A172 (cell line): Measurements from ENCODE around the gene PLCXD3. TPM values are rescaled to one million over a fixed set of nuclear protein-coding genes. Genes with fewer than 3 reads are reported as not detected.
A peak's percentile ranks its signal among the peaks of the same experiment; 100 is the strongest.
"Not testable (repeated sequence)": the region's sequence is repeated elsewhere in the genome, so short reads cannot be mapped to it uniquely, and the experiment has no call there.

Experiments
- DNase-seq: peaks from one replicate; pipeline ENCODE4 v3.0.0-alpha.2; 2015; ENCODE audit warnings: low spot score
- total RNA-seq: library from RNA; depleted of rRNA; stranded (reverse); fragments of >200 nt; shearing (Covaris generic); gene quantifications from 2 replicates; pipeline ENCODE4 v1.2.3, GENCODE V29; 2014

The PLCXD3 gene
- total RNA-seq, 1 experiment from 2014 or later, result 2.8 TPM

GRCh38 chr5:41493490-41494126, 16.8 kb downstream of the PLCXD3 start:
- DNase-seq, result not testable (repeated sequence)

- DNase-seq, result no peak
These were observed 24.9 kb downstream of the PLCXD3 start for GRCh38 chr5:41485533-41485932.

- no peak for DNase-seq
These were observed 27.7 kb downstream of the PLCXD3 start for GRCh38 chr5:41482715-41483114.

DNA sequence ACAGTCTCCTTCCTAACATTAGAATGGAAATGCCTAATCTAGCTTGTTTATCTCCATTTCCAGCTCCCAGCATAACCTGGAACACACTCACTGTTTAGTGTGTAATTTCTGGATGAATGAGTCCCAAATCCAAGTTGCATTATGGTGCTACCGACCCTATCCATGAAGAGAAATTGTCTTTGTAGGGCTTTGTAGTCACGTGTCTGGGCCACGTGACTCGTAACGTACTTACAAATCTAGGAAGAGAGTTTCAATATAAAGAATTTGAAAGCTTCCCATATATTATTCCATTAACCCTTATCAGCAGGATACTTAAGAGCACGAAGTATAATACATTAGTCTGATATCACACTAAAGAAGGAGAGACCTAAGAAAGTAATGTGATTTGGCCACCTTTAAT, 28.2 kb downstream of the PLCXD3 start:
- DNase-seq, result no peak

GRCh38 chr5:41471571-41472208, 38.7 kb downstream of the PLCXD3 start:
- DNase-seq, result not testable (repeated sequence)

GRCh38 chr5:41465493-41466171, 44.8 kb downstream of the PLCXD3 start:
- no peak for DNase-seq

- no peak for DNase-seq
These were observed 50.8 kb downstream of the PLCXD3 start for GRCh38 chr5:41459557-41459956.

GRCh38 chr5:41457094-41457493, 53.3 kb downstream of the PLCXD3 start:
- no peak for DNase-seq

GRCh38 chr5:41452506-41452905, 57.9 kb downstream of the PLCXD3 start:
- DNase-seq, result no peak

GRCh38 chr5:41447650-41448510, 62.5 kb downstream of the PLCXD3 start:
- DNase-seq, result no peak

DNA sequence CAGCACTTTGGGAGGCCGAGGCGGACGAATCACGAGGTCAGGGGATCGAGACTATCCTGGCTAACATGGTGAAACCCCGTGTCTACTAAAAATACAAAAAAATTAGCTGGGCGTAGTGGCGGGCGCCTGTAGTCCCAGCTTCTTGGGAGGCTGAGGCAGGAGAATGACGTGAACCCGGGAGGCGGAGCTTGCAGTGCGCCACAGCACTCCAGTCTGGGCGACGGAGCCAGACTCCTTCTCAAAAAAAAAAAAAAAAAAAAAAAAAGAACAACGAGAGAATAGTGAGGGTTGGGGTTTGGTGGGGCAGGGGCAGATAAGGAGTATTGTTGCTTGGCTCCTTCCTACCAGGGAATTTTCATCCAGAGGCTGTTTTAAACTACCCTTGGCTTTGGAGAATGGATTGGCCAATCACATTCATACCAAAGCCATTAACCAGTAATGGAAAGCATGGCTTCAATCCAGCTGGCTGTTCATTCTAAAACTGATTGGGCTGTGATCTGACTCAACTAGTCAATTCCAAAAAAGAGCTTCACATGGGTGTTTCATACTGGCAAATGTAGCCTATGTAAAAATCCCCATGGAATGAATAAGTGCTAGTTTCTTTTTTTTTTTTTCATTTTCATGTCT, 64.4 kb downstream of the PLCXD3 start:
- no peak for DNase-seq

DNA sequence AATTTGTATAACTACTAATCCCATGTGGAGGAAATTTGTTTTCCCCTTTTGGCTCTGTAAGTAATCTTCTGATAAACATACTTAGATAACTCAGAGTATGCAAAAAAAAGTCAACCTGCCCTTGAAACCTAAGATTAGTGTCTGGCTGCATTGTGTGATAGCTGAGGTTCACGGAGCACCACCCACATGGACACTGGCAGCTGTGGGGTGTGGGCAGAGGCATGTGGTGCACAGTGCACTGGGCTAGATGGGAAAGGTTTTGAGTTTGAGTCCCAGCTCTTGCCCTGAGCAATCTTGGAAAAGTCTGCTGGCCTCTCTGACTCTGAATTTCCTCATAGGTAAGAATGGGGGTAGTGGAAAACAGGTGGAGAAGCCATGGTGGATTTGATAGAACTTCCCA, 75.1 kb downstream of the PLCXD3 start:
- no peak for DNase-seq

GRCh38 chr5:41433552-41434181, 76.7 kb downstream of the PLCXD3 start:
- no peak for DNase-seq

- DNase-seq, result no peak
These were observed 77.7 kb downstream of the PLCXD3 start for GRCh38 chr5:41432481-41433253.

- DNase-seq, result no peak
These were observed 82.9 kb downstream of the PLCXD3 start for GRCh38 chr5:41427505-41427904.

GRCh38 chr5:41425736-41426135, 84.7 kb downstream of the PLCXD3 start:
- DNase-seq, result no peak

DNA sequence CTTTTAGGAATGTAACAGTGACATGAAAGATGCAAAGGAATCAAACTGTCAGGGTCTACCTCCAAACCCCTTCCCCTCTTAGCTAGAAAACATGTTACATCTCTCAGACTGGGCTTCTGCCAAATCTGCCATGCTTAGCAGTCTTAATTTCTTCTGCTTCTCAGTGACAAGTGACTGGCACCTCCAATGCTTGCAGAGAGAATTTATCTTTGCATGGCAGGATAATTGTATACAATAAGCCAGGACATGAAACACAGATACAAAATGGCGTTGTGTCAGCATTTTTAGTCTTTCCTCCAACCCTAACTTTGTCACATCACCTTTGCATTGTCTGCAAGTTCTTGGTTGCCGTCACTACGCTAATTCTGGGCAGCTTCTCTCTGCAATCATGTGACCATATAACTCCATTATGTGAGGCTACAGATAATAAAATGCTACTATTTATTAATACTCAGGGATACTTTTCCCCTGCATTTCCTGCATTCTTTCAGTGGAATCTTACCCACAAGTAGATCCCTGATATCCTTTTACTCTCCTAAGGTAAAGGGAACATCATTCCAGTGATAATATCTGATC, 89.8 kb downstream of the PLCXD3 start:
- DNase-seq, result no peak

DNA sequence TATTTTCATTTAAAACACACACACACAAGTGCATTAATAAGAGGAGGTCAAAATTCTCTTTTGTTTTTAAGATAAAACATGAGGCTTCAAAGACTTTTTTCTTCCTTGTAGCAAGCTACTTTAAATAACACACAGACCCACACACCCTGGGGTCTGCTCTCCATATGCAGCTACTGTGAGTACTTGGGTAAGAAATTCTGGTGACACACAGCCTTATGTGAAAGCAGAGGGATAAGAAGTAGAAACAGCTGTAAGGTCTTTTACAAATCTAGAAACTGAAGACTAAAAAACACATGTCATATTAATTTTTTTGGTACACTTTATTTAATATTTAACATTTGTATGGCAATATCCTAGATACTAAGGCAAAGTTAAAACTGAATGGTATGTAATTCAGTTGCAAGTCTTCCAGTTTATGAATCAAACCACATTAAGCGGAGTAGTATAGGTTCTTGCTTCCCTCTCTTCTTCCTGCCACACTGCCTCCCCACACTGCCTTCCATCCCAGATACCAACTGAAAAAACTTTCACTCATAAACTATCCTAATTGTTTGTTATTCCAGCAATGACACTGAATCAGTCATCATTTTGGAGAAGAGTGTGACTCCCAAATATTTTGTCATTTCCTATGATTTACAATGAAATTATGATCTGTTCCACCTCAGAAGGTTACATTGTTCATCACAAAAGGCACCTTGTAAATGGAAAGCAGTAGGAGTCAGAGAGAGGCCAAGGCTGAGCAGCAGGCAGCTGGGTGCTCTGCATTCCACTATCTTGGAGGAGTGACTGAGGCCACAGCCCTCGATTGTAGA, 92.0 kb downstream of the PLCXD3 start:
- peak; percentile 88 for DNase-seq

DNA sequence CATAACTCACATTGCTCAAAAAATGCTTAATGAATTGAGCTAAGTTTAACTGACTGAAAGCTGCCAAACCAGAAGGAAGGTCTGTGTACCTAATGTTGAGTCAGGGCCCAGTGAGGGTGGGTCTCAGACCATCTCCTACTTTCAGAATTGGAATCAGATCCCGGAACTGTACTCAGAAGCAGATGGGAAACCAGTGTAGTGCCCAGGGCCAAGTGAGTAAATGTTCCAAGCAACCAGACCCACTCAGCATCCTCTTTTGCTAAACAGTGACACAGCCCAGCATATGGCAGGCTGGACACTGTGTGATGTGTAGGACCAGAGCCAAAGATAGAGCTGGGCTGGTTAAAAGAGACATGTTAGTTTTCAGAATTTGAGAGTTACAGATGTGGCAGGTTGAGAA, 94.1 kb downstream of the PLCXD3 start:
- no peak for DNase-seq
